Tibial artery (tissue), 4 donors: ENCODE results near the gene SH3RF1.
"Not testable (repeated sequence)": the region's sequence is repeated elsewhere in the genome, so short reads cannot be mapped to it uniquely, and the experiment has no call there.

Experiments
- DNase-seq, 2 donors: peaks; one replicate each; pipeline ENCODE4 v3.0.0-alpha.2; 2019
- H3K27ac ChIP-seq, 2 donors: fragments of 200-600 bp; sonication (generic) in 1 of 2; 1 replicate in 1 of 2; 2 replicates in 1 of 2; pipeline ENCODE4 v1.5.1; 2018 to 2019; ENCODE audit warnings: mild to moderate bottlenecking in 1 of 2
- H3K27me3 ChIP-seq, 2 donors: fragments of 200-600 bp; sonication (generic) in 1 of 2; one replicate each; pipeline versions ENCODE4 v1.5.1 to v1.6.0; 2016 to 2019
- H3K36me3 ChIP-seq, 3 donors: fragments of 200-600 bp; sonication (generic) in 2 of 3; one replicate each; pipeline ENCODE4 v1.5.1; 2016 to 2019; ENCODE audit warnings: mild to moderate bottlenecking in 2 of 3
- H3K4me1 ChIP-seq, 4 donors: fragments of 200-600 bp; sonication (generic) in 2 of 4; 1 replicate in 3 of 4; 2 replicates in 1 of 4; pipeline ENCODE4 v1.5.1; 2016 to 2019
- H3K4me3 ChIP-seq, 2 donors: fragments of 200-600 bp; sonication (generic) in 1 of 2; 1 replicate in 1 of 2; 2 replicates in 1 of 2; pipeline ENCODE4 v1.5.1; 2018 to 2019; ENCODE audit warnings: mild to moderate bottlenecking in 2 of 2
- H3K9me3 ChIP-seq, 3 donors: fragments of 200-600 bp; sonication (generic) in 1 of 3; one replicate each; pipeline ENCODE4 v1.5.1; 2016 to 2019
- CTCF ChIP-seq, 2 experiments: fragments of 200-600 bp in 1 of 2; fragments of 450-650 bp in 1 of 2; IDR thresholded peaks; one replicate each; pipeline ENCODE4 v1.5.1; 2017 to 2019; ENCODE audit warnings: antibody characterized with exemption in 2 of 2, mild to moderate bottlenecking in 1 of 2, moderate library complexity in 1 of 2
- intact Hi-C: fragments of 100-400 bp; cut with DNase I; formaldehyde crosslinking; loops from one replicate; pipeline ENCODE4 v1.15.0; 2023; ENCODE audit warnings: low total_unique reads

SH3RF1 gene

GRCh38 chr4:169202145-169202699, 68.5 kb downstream of the SH3RF1 start:
- Histone ChIP-seq H3K4me1 (peaks cover 0 to 66% (median 32%) of the 10 kb centered on the region in 4 donors), H3K27ac (peak overlapping the region; percentile 51 to 64), H3K27me3 (no peaks in the 10 kb centered on the region), H3K36me3 (no peaks in the 10 kb centered on the region), H3K9me3 (no peaks in the 10 kb centered on the region), H3K4me3 (no peak overlapping the region)
- intact Hi-C loops, result no loop called here
- no peak for DNase-seq
- TF ChIP-seq CTCF (IDR thresholded peaks at IDR 0.05), result no peak

- Histone ChIP-seq H3K4me1 (peaks cover 0 to 66% (median 32%) of the 10 kb centered on the region in 4 donors), H3K36me3 (no peaks in the 10 kb centered on the region), H3K4me3 (no peak overlapping the region), H3K9me3 (no peaks in the 10 kb centered on the region), H3K27me3 (no peaks in the 10 kb centered on the region), H3K27ac (peak overlapping the region; percentile 51 to 64)
- TF ChIP-seq CTCF (IDR thresholded peaks at IDR 0.05), result no peak
- intact Hi-C loops, result no loop called here
- DNase-seq, result no peak
Observed at GRCh38 chr4:169201222-169202144, 69.3 kb downstream of the SH3RF1 start.

GRCh38 chr4:169200361-169201030, 70.3 kb downstream of the SH3RF1 start:
- no peaks in the 10 kb centered on the region for H3K27me3 ChIP-seq
- DNase-seq, result no peak
- H3K36me3 ChIP-seq, result no peaks in the 10 kb centered on the region
- no peak overlapping the region for H3K4me3 ChIP-seq
- H3K27ac ChIP-seq, result peak overlapping the region; percentile 51 to 64
- no peak for TF ChIP-seq CTCF (IDR thresholded peaks at IDR 0.05)
- intact Hi-C loops, result no loop called here
- no peaks in the 10 kb centered on the region for H3K9me3 ChIP-seq
- H3K4me1 ChIP-seq, result peaks cover 0 to 59% (median 29%) of the 10 kb centered on the region in 4 donors

- Histone ChIP-seq H3K4me1 (peaks cover 0 to 45% (median 20%) of the 10 kb centered on the region in 4 donors), H3K27me3 (no peaks in the 10 kb centered on the region), H3K4me3 (no peak overlapping the region), H3K36me3 (peaks cover 0 to 3% (median 0%) of the 10 kb centered on the region in 3 donors), H3K9me3 (no peaks in the 10 kb centered on the region), H3K27ac (no peak overlapping the region)
- intact Hi-C loops, result no loop called here
- DNase-seq, result no peak
- TF ChIP-seq CTCF (IDR thresholded peaks at IDR 0.05), result no peak
Observed at GRCh38 chr4:169199184-169199583, 71.6 kb downstream of the SH3RF1 start.

- Histone ChIP-seq H3K36me3 (peaks cover 0 to 3% (median 0%) of the 10 kb centered on the region in 3 donors), H3K4me3 (no peak overlapping the region), H3K27me3 (no peaks in the 10 kb centered on the region), H3K4me1 (peaks cover 0 to 35% (median 17%) of the 10 kb centered on the region in 4 donors), H3K9me3 (no peaks in the 10 kb centered on the region), H3K27ac (no peak overlapping the region)
- no peak for DNase-seq
- TF ChIP-seq CTCF (IDR thresholded peaks at IDR 0.05), result no peak
- intact Hi-C loops, result no loop called here
Observed at GRCh38 chr4:169198167-169198566, 72.6 kb downstream of the SH3RF1 start.

- H3K9me3 ChIP-seq, H3K4me3 ChIP-seq, H3K27me3 ChIP-seq, H3K36me3 ChIP-seq, DNase-seq, H3K27ac ChIP-seq, intact Hi-C loops: not testable (repeated sequence)
- peaks cover 0 to 26% (median 15%) of the 10 kb centered on the region in 4 donors for H3K4me1 ChIP-seq
Observed at GRCh38 chr4:169197206-169197605, 73.5 kb downstream of the SH3RF1 start.
